GM19193 (cell line): ENCODE data around the gene ANXA10.

Experiments used
- POLR2A ChIP-seq: IDR thresholded peaks from 4 replicates; pipeline ENCODE4 v1.6.1; 2011; ENCODE audit not compliant: insufficient read depth, insufficient read length; ENCODE audit errors: extremely low read depth

Gene ANXA10

GRCh38 chr4:168099195-168099594, 6.9 kb downstream of the ANXA10 start:
- no peak for TF ChIP-seq POLR2A

GRCh38 chr4:168101026-168101425, 8.7 kb downstream of the ANXA10 start:
- TF ChIP-seq POLR2A: no peak

GRCh38 chr4:168102403-168102802, 10.1 kb downstream of the ANXA10 start:
- no peak for TF ChIP-seq POLR2A

DNA sequence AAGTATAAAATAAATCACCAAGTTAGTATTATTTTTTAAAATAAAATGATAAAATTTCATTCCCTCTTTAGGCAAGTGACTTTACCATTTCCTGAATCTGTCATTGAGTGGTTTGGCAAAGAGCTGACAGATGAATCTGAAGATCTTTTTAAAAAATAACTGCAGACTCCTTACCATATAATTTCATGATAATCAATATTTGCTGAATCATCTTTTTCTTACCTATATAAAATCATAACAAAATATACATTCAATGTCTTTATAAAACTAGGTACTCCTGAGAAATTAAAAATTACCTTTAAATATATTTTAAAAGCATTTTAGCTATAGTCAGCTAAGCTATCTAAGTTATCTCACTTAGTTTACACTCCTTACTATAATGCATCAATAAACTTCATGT, 17.2 kb downstream of the ANXA10 start:
- TF ChIP-seq POLR2A: no peak

DNA sequence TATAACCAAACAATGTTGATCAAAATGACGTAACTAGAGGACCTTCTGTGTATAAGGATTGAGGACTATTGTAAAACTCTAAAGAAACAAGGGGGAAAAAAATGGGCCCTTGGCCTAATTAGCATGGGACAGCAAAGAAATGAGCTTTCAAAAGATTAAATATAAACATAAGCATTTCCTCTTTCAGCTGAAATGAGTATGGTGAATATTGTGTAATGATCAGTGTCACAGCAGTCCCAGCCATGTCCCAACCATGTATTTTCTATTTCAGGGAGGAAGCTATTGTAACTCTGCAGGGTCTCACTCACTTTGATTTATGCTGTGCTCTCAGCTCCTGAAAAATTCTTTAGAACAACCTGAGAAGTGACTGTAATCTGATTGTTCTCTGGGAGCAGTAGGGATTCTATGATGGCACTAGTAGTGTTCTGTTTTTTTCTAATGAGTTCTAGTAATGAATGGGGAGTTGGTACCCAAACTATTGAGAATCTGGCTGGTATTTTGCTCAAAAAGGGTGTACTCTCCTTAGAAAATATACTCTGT, 25.8 kb downstream of the ANXA10 start:
- no peak for TF ChIP-seq POLR2A

- no peak for TF ChIP-seq POLR2A
Observed at GRCh38 chr4:168119100-168119499, 26.8 kb downstream of the ANXA10 start.

DNA sequence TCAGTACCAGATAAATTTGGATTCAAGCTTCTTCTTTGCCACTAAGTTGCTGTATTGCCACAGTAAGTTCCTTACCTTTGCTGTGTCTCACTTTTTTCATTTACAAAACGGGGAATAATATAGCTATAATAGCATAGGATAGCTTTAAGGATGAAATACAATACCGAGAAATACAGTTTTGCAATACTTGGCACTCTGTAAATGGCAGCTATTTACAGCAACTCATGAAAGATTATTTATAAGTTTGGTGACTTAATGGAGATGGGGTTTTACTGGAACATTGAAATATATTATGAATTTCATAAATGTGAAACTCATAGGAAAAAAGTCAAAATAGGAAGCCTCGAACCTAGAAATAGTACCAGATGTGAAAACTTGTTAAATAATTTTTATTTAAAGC, 27.6 kb downstream of the ANXA10 start:
- no peak for TF ChIP-seq POLR2A

- TF ChIP-seq POLR2A: no peak
Observed at GRCh38 chr4:168120811-168121210, 28.5 kb downstream of the ANXA10 start.

DNA sequence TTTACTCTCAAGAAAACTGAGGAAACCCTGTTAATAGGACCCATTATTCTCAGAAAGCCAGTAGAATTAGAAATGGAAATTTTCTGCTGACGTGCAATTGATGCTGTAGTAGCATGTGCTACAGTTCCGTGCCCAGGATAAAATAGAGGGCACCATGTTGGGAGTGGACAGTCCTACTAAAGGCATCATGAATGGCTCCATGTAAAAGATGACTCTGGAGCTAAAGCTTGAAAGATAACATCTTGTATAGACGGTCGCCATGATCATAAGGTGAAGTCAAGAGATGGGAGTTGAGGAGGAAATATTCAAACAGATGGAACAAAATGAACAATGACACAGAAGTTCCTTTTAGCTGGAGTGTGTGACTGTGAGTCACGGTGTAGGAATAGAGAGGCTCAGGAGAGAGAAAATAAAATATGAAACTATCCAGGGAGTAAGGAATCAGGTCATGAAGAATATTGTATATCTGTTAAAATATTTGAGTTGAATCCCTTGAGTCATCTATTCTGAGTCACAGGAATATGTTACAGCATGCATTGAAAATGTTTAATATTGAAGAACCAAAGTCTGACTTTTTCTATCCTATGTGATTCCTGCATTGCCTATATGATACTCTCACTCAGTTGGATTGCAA, 31.8 kb downstream of the ANXA10 start:
- no peak for TF ChIP-seq POLR2A

- no peak for TF ChIP-seq POLR2A
Observed at GRCh38 chr4:168126952-168127351, 34.6 kb downstream of the ANXA10 start.

- TF ChIP-seq POLR2A: no peak
Observed at GRCh38 chr4:168128601-168129000, 36.3 kb downstream of the ANXA10 start.

DNA sequence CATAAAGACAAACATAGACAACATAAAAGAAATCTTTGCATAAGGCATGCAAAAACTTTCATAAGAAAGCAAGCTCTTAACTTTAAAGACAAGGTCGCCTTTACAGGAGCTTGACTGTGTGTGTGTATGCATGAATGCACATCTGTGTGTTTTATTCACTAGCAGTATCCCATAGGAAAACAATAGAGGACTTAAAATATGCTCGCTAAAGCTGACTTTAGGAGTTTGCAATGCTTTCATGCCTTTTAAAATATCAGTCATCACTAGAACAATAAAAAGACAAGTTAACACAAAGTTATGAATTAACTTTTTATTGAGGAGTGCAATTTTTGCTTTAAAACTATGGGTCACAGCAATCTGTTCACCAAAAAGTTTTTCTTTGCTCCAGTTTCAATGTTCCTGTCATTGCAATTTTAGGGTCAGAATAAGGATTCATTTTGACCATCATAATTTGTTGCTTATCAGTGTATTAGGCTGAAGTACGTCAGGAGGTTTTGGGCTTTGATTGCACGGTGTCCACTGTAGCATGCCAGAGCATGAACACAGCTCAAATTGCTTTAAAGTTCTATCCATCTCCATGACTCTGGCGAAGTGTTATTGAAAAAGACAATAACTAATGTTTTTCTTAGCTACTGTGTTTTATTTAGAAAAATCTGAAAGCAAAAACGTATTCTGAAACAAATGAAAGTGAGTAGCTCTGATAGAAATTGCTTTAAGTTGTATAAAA, 36.9 kb downstream of the ANXA10 start:
- no peak for TF ChIP-seq POLR2A

GRCh38 chr4:168129802-168130201, 37.5 kb downstream of the ANXA10 start:
- TF ChIP-seq POLR2A: no peak

DNA sequence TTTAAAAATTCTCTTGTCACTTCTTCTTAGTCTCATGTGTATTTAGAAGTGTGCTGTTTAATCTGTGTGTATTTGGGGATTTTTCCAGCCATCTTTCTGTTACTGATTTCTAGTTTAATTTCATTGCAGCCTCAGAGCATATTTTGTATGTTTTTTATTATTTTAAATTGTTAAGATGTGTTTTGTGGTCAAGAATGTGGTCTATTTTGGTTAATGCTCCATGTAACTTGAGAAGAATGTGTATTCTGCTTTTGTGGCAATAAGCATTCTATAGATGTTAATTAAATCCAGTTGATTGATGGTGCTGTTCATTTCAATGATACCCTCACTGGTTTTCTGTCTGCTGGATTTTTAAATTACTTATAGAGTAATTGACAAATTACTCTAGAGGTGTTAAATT, 38.9 kb downstream of the ANXA10 start:
- no peak for TF ChIP-seq POLR2A

DNA sequence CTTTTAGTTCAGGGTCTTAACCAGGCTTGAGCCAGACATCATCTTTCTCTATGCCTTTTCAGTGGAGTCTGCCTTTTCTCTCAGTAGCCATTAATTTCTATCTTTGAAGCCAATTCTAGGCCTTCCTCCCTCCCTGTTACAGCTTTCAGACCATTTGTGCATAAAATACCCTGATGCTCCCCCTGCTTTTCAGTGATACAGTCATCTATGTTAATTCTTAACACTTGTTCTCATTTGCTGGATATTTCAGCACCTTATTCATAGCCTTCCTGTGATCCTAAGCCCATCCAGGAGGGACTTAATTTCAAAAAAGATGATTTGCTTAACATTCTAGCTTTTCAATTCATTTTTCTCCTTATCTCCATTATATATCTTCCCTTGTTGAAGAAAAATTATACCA, 42.3 kb downstream of the ANXA10 start:
- no peak for TF ChIP-seq POLR2A

- no peak for TF ChIP-seq POLR2A
Observed at GRCh38 chr4:168138143-168138542, 45.8 kb downstream of the ANXA10 start.
